Measurements from ENCODE around the gene ANKIB1.

GRCh38 chr7:92206672-92207071 lies 39.1 kb upstream of the ANKIB1 start:
- TF ChIP-seq CTCF (IDR thresholded peaks at IDR 0.05), result no peak
- no peak for TF ChIP-seq POLR2A (IDR thresholded peaks at IDR 0.05)
